Calu3 (cell line): ENCODE data around the gene HOATZ. TPM values are rescaled to one million over a fixed set of nuclear protein-coding genes. Genes with fewer than 3 reads are reported as not detected.

Source experiments
- BruUV-seq: library from RNA; stranded (reverse); fragments of 400-500 nt; replicated peaks from 2 replicates; lab custom pipeline; 2021; lab: Mats Ljungman, UMichigan
- CTCF ChIA-PET: fragments of 300-600 bp; sonication (Branson Sonifier 250); formaldehyde crosslinking; loops from one replicate; lab custom pipeline; 2022; ENCODE audit warnings: antibody characterized with exemption; lab: Charles Lee
- DNase-seq: peaks from one replicate; pipeline ENCODE4 v3.0.0; 2022
- H3K27ac Mint-ChIP-seq: one replicate; pipeline ENCODE4 v1.8.0; 2022; ENCODE audit warnings: mixed read lengths; ENCODE audit not compliant: unreplicated experiment
- H3K27me3 Mint-ChIP-seq: one replicate; pipeline ENCODE4 v1.8.0; 2022; ENCODE audit warnings: mixed read lengths; ENCODE audit not compliant: unreplicated experiment
- H3K36me3 Mint-ChIP-seq: one replicate; pipeline ENCODE4 v1.8.0; 2022; ENCODE audit warnings: mild to moderate bottlenecking, moderate library complexity, mixed read lengths; ENCODE audit not compliant: insufficient read depth, unreplicated experiment
- H3K4me1 Mint-ChIP-seq: one replicate; pipeline ENCODE4 v1.8.0; 2022; ENCODE audit warnings: mild to moderate bottlenecking, low read depth, mixed read lengths; ENCODE audit not compliant: unreplicated experiment
- H3K4me3 Mint-ChIP-seq: one replicate; pipeline ENCODE4 v1.8.0; 2022; ENCODE audit warnings: mild to moderate bottlenecking, low read depth, moderate library complexity, mixed read lengths; ENCODE audit not compliant: unreplicated experiment
- H3K9me3 Mint-ChIP-seq: one replicate; pipeline ENCODE4 v1.8.0; 2022; ENCODE audit warnings: low read depth, mixed read lengths; ENCODE audit not compliant: unreplicated experiment
- CTCF ChIP-seq: fragments of 200-600 bp; IDR thresholded peaks from one replicate; pipeline ENCODE4 v1.8.0; 2022; ENCODE audit warnings: antibody characterized with exemption; ENCODE audit not compliant: unreplicated experiment
- intact Hi-C: fragments of 100-400 bp; cut with micrococcal nuclease; formaldehyde crosslinking; loops from one replicate; pipeline ENCODE4 v1.10.0; 2022; ENCODE audit not compliant: unreplicated experiment
- total RNA-seq: library from RNA; stranded (reverse); gene quantifications from 2 replicates; pipeline ENCODE4 v1.2.3, GENCODE V29; 2022

The HOATZ gene
- total RNA-seq, 1 experiment from 2014 or later, result not detected

GRCh38 chr11:111472228-111472627, 42.4 kb upstream of the HOATZ start:
- Mint-ChIP-seq H3K4me3 (no peak overlapping the region), H3K4me1 (no peaks in the 10 kb centered on the region), H3K27ac (no peak overlapping the region), H3K36me3 (no peaks in the 10 kb centered on the region), H3K9me3 (no peaks in the 10 kb centered on the region), H3K27me3 (no peaks in the 10 kb centered on the region)
- intact Hi-C loops, result no loop called here
- no TSS peak for BruUV-seq
- TF ChIP-seq CTCF, result no peak
- CTCF ChIA-PET, result no interaction called here
- DNase-seq, result no peak

GRCh38 chr11:111474432-111474831, 40.1 kb upstream of the HOATZ start:
- Mint-ChIP-seq H3K9me3 (no peaks in the 10 kb centered on the region), H3K4me3 (no peak overlapping the region), H3K27ac (no peak overlapping the region), H3K36me3 (no peaks in the 10 kb centered on the region), H3K4me1 (no peaks in the 10 kb centered on the region), H3K27me3 (no peaks in the 10 kb centered on the region)
- CTCF ChIA-PET, result no interaction called here
- BruUV-seq, result no TSS peak
- no peak for DNase-seq
- intact Hi-C loops, result no loop called here
- TF ChIP-seq CTCF, result no peak

DNA sequence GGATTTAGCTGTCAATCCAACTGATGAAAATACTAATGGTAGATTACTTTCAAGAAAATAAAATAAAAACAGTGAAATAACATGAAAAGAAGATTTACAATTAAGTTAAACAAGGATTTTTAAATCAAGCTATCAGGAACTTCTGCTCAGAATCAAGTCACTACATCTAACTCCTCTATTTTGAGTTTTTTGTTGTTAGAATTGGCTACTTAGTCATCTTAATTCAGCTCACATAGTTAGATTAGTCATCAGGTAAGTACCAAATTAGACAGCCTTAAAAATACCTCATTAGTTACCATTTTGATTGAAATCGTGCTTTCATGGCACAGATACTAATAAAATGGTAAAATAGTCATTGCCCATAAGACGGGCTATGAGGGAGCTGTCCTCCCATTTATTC, 38.2 kb upstream of the HOATZ start:
- Mint-ChIP-seq H3K4me3 (no peak overlapping the region), H3K27ac (no peak overlapping the region), H3K27me3 (no peaks in the 10 kb centered on the region), H3K9me3 (no peaks in the 10 kb centered on the region), H3K36me3 (no peaks in the 10 kb centered on the region), H3K4me1 (no peaks in the 10 kb centered on the region)
- BruUV-seq, result no TSS peak
- TF ChIP-seq CTCF, result no peak
- intact Hi-C loops, result no loop called here
- CTCF ChIA-PET, result interaction anchor here (0.6 kb wide), 2 partner anchors 65 to 169 kb away, joined by 3 read pairs; no protein-coding TSS in a partner anchor
- DNase-seq, result no peak

- no peaks in the 10 kb centered on the region for H3K27me3 Mint-ChIP-seq
- no peaks in the 10 kb centered on the region for H3K4me1 Mint-ChIP-seq
- no TSS peak for BruUV-seq
- CTCF ChIA-PET, result interaction anchor here (0.6 kb wide), 1 partner anchor 168 kb away, joined by 3 read pairs; no protein-coding TSS in a partner anchor
- DNase-seq, result no peak
- TF ChIP-seq CTCF, result no peak
- no peaks in the 10 kb centered on the region for H3K9me3 Mint-ChIP-seq
- H3K4me3 Mint-ChIP-seq, result no peak overlapping the region
- no peak overlapping the region for H3K27ac Mint-ChIP-seq
- intact Hi-C loops, result no loop called here
- no peaks in the 10 kb centered on the region for H3K36me3 Mint-ChIP-seq
Observed at GRCh38 chr11:111476956-111477355, 37.6 kb upstream of the HOATZ start.
